Cardiac fibroblast (primary cell): ENCODE data around the gene FCHO1.

Experiments
- DNase-seq, 2 donors: peaks; one replicate each; pipeline versions ENCODE4 v3.0.0 to v3.0.0-alpha.2; 2010; ENCODE audit warnings: low read depth in 2 of 2
- H3K4me3 ChIP-seq, 2 donors: replicated peaks in 1 of 2; 1 replicate in 1 of 2; 2 replicates in 1 of 2; pipeline ENCODE4 v1.5.1; 2011; ENCODE audit warnings: low read depth in 2 of 2, low read length in 2 of 2, mild to moderate bottlenecking in 2 of 2, moderate library complexity in 1 of 2
- CTCF ChIP-seq: IDR thresholded peaks from one replicate; pipeline ENCODE4 v1.5.1; 2011; ENCODE audit warnings: low read depth, mild to moderate bottlenecking, low read length, inconsistent platforms

FCHO1 gene

GRCh38 chr19:17802137-17802858, 51.0 kb downstream of the FCHO1 start:
- H3K4me3 ChIP-seq = no peak overlapping the region
- TF ChIP-seq CTCF = no peak

GRCh38 chr19:17803264-17803896, 52.1 kb downstream of the FCHO1 start:
- no peak overlapping the region for H3K4me3 ChIP-seq
- no peak for TF ChIP-seq CTCF
- no peak for DNase-seq

More at GRCh38 chr19:17802137-17802858, 51.0 kb downstream of the FCHO1 start:
- no peak for DNase-seq

- no peak overlapping the region for H3K4me3 ChIP-seq
- DNase-seq = no peak
- no peak for TF ChIP-seq CTCF
Observed at GRCh38 chr19:17805427-17805826, 54.1 kb downstream of the FCHO1 start.

GRCh38 chr19:17806945-17807344, 55.7 kb downstream of the FCHO1 start:
- no peak for TF ChIP-seq CTCF
- no peak overlapping the region for H3K4me3 ChIP-seq
- DNase-seq = no peak

- DNase-seq = no peak
- H3K4me3 ChIP-seq = no peak overlapping the region
- TF ChIP-seq CTCF = no peak
Observed at GRCh38 chr19:17807731-17808316, 56.5 kb downstream of the FCHO1 start.

- no peak for DNase-seq
- no peak overlapping the region for H3K4me3 ChIP-seq
- no peak for TF ChIP-seq CTCF
Observed at GRCh38 chr19:17811103-17811502, 59.8 kb downstream of the FCHO1 start.
